SK-MEL-5 (cell line): Measurements from ENCODE around the gene DIPK1C. TPM values are rescaled to one million over a fixed set of nuclear protein-coding genes. Genes with fewer than 3 reads are reported as not detected.
"Not testable (repeated sequence)": the region's sequence is repeated elsewhere in the genome, so short reads cannot be mapped to it uniquely, and the experiment has no call there.

ENCODE experiments used
- DNase-seq: peaks from one replicate; pipeline ENCODE4 v3.0.0-alpha.2; 2016; ENCODE audit warnings: low read depth, low spot score
- in situ Hi-C: cut with HindIII; loops from 2 replicates; pipeline ENCODE4 v1.10.0; 2016; ENCODE audit warnings: low sequenced_read_pairs, high pct_unique_total_duplicates, low pct_unique_long_range_greater_than_20kb
- polyA plus RNA-seq, 2 experiments: library from polyadenylated mRNA; depleted of rRNA; stranded (reverse); fragments of >200 nt; gene quantifications; 2 replicates each; pipeline ENCODE4 v1.2.3, GENCODE V29; 2015
- total RNA-seq: library from RNA; depleted of rRNA; stranded (reverse); fragments of >200 nt; shearing (Covaris generic); gene quantifications from 2 replicates; pipeline ENCODE4 v1.2.3, GENCODE V29; 2014; rRNA removed

The DIPK1C gene
- 12.6 and 17.3 TPM in 2 replicates for total RNA-seq
- 9.1 and 9.3 TPM in 2 replicates for polyA plus RNA-seq (2015; cell fraction: cytosol; rRNA removed)
- polyA plus RNA-seq (2015; cell fraction: nucleus; rRNA removed), result 3.2 and 5.8 TPM in 2 replicates

DNA sequence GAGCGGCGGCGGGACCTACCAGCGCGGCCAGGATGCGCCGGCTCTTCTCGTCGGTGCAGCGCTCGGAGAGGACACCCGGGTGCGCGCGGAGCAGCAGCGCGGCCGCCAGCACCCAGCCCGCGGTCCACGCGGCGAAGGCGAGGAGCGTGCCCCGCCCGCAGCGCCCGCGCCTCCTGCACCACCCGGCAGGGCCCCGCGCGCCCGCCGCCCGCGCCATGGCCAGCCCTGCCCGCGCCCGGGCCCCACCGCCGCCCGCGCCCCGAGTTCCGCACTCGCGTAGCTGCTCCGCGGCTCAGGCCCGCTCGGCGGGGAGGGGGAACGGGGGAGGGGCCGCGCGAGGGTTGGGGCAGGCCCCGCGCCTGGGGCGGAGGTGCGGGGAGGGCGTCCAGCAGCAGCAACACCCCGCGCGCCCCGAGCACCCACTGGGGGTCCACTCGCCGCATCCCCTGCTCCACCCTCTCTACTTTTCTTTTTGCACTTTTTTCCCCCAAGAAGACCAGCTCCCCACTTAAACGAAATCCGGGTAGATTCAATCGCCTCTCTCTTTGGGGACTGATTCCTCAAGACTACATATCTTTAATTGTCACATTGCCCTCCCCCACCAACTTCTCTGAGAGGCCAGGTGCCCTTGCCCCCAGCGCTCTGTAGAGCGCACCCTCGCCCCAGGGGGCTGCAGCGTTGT, at the start of gene DIPK1C:
DIPK1C (minus strand) TSS at position 266 of the 682 bp plus-strand sequence; CDS start at position 217, 49 bp downstream.
- peak; percentile 38 for DNase-seq
- in situ Hi-C loops, result loop anchor here (10.0 kb wide), 1 partner anchor 92 kb away; no protein-coding TSS in a partner anchor

DNA sequence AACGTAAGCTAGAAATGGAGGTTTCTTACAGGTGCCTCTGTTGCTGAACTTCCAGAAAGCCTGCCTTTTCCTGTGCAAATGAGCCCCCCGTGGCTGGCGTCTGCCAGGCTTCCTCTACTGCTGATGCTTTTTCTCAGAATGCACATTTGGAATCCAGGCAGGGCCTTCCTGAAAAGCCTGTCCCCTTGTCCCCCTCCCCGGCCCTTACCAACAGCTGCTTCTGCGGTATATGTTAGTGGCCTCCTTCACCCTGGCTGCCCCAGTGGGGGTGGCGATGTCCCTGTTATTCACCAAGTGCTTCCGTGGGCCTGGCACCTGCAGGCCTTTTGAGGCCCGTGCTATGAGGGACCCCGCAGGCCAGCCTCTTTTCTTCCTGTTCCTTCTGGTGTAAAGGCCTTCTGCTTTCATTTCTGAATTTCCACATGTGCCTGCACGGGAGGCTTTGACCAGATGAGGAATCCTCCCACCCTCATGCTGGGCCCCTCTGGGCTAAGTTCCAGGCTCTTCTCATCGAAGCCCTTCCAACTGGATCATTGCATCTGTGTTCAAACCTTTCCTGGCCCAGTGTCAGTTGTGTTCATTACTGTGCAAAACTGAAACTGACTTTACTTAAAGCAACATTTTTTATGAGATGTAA, 49.5 kb upstream of the DIPK1C start:
- no peak for DNase-seq
- in situ Hi-C loops, result no loop called here

DNA sequence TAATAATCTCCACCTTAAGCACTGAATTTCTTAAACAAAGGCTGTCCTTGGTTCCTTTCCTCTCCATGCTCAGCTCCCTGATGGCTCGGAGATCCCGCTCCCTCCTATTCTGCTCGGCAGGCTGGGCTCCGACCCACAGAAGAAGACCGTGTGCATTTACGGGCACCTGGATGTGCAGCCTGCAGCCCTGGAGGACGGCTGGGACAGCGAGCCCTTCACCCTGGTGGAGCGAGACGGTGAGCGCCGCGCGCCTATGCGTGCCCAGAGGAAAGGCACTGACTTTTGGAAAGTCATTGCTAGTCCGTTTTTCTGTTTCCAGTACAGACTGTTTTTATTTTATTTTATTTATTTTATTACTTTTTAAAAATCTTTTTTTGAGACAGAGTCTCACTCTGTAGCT, 48.7 kb upstream of the DIPK1C start:
- DNase-seq, result no peak
- in situ Hi-C loops, result no loop called here

DNA sequence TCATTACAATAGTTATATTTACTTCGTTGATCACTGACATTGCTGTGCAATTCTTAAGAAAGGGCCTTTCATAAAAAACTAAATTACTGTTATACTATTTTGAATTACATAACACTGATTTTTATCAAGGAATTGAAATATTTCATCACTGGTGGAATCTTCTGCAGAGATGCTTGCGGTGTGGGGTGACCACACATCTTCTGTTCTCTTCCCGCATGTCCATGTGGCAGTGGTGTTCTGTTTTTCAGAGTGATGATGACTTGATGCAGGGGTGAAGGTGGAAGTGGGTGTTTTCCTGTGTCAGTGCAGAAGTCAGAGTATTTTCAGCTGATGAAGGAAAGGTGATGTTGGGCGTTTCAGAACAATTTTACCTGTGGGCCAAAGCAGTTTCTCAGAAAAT, 46.0 kb upstream of the DIPK1C start:
- in situ Hi-C loops, result no loop called here
- no peak for DNase-seq

DNA sequence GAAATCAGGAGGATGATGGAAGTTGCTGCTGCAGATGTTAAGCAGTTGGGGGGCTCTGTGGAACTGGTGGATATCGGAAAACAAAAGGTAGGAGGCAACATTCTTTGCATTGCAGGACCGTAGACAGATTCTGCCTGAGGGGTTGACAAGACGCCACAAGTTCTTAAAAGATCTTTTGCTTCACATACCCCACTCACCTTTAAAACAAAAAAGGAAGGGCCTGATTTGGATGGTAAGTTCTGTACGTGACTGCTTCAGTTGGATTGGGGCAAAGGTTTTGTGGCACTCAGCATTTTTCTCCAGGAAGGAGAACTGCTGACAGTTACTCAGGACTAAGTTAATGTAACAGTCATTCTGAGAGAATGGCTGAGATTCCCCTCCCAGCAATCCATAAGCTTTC, 44.3 kb upstream of the DIPK1C start:
- in situ Hi-C loops, result no loop called here
- no peak for DNase-seq

DNA sequence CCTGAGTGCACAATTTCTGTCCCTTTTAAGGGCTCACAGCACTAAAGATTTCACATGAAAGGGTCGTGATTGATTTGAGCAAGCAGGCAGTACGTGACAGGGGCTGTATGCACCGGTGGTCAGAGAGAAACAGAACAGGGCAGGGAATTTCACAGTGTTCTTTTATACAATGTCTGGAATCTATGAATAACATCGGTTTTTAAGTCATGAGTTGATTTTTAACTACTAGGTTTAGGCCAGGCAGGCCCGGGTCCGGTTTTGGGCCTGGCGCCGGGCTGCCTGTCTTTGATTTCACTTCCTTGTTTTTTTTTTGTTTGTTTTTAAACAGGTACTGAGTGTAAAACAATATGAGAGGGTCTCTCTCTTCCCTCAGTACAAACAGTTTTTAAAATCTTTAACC, 43.7 kb upstream of the DIPK1C start:
- DNase-seq, in situ Hi-C loops: not testable (repeated sequence)

DNA sequence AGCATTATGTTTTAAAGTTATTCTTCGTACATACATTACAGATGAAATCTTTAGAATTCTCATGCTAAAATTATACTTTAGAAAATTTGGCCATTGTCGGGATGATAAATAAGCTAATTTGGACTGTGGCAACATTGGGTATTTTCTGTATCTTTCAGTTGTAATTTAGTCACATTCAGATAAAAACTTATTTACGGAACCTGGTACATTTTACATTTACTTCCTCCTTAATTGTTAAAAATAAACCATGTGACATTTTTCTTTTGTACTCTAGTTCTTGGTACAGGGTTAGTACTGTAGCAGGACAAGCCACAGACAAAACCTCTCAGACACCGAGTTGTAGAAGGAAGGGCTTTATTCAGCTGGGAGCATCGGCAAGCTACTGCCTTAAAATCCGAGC, 43.3 kb upstream of the DIPK1C start:
- in situ Hi-C loops, result no loop called here
- no peak for DNase-seq

DNA sequence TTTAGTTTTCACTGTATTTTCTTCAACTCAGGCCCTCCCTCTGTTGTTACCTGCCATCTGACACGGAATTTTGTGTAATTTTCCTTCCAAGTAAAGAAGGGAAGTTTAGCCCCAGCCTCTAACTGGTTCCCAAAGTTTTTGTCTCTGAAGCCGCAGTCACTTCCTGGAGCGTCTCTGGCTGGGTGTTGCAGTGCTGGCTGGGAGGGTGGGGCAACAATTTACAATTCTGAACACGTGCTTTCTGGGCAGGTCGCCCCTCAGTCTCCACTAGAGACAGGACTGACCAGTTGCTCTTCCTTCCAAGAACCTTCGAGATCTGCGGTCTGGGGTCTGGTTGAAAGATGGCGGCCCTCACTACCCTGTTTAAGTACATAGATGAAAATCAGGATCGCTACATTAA, 42.5 kb upstream of the DIPK1C start:
- in situ Hi-C loops, result no loop called here
- DNase-seq, result no peak

DNA sequence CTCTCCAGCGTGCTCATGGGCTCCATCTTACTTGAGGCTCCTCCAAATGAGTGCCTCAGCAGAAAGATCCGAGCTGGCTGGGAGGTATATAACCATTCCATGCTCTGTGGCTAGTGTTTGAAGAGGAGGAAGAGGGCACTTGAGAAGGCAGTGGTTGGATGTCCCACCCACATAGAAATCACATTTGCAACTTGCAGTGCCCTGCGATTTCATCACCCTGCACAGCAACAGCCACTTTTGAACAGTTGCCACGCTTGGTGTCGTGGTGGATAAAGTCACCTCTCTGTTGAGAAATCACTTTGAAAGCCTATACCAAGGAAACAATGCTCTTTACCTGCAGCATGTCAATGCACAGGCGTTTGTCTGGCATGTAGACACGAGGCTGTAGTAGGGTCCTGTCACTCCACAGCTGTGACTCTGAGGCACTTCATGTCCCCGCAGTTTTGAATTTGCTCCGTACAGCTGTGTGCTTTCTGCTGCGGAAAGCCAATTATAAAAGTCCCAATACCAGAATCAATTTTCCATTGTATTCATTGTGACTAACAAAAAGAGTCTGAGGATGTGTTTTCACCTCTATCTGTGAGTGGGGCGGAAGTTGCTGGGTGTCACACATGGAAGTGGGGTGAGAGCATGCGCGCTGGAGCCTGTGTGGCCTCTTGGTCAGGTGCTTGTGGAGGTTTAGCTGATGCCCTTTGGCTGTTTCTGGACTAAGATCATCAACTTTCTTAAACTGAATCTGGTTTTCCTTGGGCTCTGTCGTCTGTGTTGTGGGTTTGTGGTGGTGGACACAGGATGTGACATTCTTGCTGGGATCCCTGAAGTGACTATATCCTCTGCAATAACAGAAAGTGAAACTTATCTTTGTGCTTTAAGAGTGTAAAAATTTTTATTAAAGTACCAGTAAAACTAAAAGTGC, 41.9 kb upstream of the DIPK1C start:
- DNase-seq, result no peak
- in situ Hi-C loops, result no loop called here

DNA sequence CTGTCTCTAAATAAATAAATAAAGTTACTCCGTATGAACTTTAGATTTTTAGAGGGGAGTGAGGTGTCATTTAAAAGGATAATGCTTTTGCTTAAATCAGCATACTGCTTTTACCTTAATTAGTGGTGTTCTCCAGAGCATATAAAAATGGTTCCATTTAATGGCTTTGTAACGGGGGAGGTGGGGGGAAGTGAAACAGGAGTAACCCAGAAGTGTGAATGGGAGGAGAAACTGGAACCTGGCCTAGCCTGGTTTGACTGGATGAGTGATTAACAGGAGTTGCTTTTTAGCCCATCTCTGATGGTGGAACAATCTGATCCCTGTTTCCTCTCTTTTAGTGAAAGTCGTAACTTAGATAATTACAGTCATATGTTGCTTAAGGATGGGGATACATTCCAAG, 40.7 kb upstream of the DIPK1C start:
- DNase-seq, result no peak
- in situ Hi-C loops, result no loop called here

DNA sequence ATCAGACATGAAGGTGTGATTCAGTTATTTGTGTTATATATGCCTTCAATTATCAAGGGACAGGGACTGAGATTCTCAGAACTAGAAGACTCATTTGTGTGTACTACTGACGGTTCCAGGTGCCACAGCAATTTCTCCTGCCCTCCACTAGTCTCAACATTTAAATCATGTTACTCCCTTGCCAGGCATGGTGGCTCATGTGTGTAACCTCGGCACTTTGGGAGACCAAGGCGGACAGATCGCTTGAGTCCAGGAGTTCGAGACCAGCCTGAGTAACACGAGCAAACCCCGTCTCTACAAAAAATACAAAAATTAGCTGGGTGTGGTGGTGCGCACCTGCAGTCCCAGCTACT, 40.2 kb upstream of the DIPK1C start:
- DNase-seq, result no peak
- in situ Hi-C loops, result no loop called here

DNA sequence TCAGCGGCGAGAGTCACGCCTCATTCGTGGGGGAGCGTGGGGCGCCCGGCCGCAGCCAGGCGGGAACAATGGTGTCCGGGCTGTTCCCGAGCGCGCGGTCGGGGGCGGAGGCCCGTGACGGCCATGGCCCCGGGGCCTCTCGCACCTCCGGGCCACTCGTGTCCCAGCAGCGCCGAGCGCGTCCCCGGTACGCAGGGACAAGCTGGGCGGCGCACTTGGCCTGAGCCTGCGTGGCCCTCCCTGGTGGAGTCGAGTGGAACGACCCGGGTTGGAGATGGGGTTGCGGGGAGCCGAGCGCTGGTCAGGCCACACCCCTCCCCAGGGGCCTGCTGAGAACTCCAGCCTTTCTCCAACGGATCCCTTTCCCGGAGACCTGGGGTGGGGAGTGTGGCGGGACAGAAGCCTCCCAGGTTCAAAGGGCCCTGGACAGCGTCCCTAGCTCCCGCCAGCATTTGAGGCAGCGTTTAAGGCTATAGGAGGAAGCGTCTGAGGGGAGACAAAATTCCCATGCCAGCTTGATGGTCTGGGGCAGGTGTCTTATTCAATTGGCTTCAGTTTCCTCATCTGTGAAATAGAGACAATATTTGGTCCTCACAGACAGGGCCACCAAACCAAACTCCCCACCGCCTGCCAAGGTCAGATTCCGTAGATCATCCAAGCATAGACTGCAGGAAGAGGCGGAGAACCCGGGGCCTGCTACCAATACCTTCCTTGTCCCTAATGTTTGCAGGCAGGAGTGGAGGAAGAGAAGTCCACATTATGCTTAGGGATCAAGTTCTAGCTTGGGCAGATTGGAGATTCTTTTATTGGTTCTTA, 39.6 kb upstream of the DIPK1C start:
- peak; percentile 40 for DNase-seq
- in situ Hi-C loops, result no loop called here

DNA sequence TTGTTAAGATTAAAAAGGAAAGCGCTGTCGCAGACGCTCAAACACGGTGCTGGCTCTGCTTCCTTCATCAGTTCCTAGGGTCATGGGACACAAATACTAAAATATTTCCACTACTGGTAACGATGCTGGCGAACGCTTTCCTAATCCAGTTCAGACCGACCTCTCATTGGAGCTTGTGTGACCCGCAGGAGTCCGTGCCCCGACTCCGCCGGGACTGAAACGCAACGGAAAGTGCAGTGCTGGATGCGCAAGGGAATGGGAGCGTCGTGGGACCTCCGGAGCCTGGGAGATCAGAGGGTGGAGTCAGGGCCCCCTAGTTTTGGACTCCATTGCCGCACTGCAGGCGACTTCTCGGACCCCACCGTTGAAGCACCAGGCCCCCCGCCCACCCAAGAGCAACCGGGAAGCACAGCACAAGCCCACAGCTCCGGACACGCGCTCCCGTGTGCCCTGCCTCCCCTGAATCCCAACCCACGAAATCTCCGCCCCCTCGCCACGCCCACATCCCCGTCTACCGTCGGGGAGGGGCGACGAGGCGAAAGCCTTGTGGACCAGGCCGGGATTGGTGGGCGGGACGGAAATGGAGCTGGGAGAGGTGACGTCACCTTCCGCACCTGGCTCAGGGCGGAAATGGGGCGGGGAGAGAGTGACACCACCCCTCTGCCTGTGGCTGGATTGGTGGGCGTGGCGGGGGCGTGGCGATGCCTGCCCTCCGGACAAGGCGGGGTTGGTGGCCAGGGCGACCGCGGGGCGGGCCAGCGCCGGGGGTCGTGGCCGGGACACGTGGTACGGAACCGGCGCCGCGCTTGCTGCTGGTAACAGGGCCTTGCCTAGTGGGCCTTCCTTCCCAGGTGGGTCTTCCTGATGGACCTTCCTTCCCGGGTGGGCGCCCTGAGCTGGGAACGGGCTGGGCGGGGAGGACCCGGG, 38.7 kb upstream of the DIPK1C start, which contains the start of gene CNDP2:
CNDP2 (plus strand) TSS at position 783 of the 927 bp plus-strand sequence. CDS start 3,611 bp downstream, outside the sequence.
- DNase-seq, result peak; percentile 98
- in situ Hi-C loops, result no loop called here

DNA sequence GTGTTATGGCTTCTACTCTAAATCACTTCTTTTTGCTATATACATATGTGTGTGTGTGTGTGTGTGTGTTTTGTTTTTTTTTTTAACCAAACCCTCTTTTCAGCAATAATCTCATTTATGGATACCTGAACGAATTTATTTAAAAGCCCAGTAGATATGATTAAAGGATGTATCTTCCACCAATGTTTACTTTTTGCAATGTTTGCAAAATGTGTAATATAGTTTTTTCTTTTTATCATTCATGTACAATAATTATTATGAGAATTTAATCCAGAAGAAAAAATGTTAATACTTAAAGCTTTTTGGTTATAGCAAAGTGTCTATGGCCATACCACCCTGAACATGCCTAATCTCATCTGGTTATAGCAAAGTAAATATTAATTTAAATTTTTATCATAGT, 37.4 kb upstream of the DIPK1C start:
- in situ Hi-C loops, result no loop called here
- no peak for DNase-seq

DNA sequence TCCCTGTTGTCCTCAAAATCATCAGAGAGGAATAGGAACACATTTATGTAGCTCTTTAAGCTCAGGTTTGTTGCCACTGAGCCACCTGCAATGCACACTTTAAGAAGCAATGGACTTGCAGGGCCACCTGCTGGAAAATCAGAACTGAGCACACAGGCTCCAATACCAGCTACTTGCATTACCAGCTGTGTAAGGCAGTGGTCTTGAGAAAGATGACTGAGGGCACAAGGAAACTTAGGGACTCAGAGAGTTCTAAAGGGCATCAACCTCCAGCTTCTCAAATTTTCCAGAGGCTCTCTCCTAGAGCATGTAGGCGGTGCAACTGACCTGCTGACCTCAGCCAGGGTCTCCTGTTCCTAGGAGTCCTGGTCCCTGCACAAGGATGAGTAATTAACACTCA, 36.6 kb upstream of the DIPK1C start:
- peak; percentile 86 for DNase-seq
- in situ Hi-C loops, result no loop called here

DNA sequence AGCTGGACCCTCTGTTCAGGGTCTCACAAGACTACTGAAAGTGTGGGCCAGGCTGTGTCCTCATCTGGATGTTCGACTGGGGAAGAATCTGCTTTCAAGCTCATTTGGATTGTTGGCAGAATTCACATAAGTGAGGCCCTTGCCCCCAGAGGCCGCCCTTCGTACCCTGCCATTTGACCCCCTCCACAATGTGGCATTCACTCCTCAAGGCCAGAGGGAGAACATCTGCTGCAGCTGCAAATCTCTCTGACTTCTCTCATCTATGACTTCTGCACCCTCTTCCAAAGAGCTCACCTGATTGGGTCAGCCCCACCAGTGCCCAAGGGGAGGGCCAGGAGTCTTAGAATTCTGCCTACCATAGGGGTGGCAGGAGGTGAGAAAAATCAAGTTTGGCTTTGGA, 35.2 kb upstream of the DIPK1C start:
- in situ Hi-C loops, result no loop called here

More for the DNA sequence above, 35.2 kb upstream of the DIPK1C start:
- DNase-seq, result no peak
